ENCODE measurements around the gene OLFM1. TPM values are rescaled to one million over a fixed set of nuclear protein-coding genes. Genes with fewer than 3 reads are reported as not detected.
A peak's percentile ranks its signal among the peaks of the same experiment; 100 is the strongest.

Gene OLFM1
- total and polyA plus RNA-seq, 9 of the 15 experiments (the other 6 are each of a cell fraction or from before 2014, with no cell fraction given) = not detected

- peak; percentile 47; the same call in 1 of the 2 replicates for TF ChIP-seq DEAF1 (CRISPR knock-in tag; IDR thresholded peaks at IDR 0.05)
- TF ChIP-seq JUND (IDR thresholded peaks at IDR 0.05; ENCODE audit: borderline replicate concordance, low read depth, low read length) = 0 out of 2 replicates have a peak, but pooled peaks have one; percentile 7
- no peak for TF ChIP-seq JUND (tag; IDR thresholded peaks at IDR 0.05; ENCODE audit: borderline replicate concordance, low read depth, low read length)
- TF ChIP-seq CBFB (CRISPR knock-in tag; IDR thresholded peaks at IDR 0.05) = no peak
These were observed 1.5 kb upstream of the OLFM1 start (continued) for GRCh38 chr9:135085830-135086546.

GRCh38 chr9:135086597-135087488, 625 bp upstream of the OLFM1 start:
- Histone ChIP-seq H4K20me1 (replicated peaks; ENCODE audit: control insufficient read depth, insufficient read depth, low read length) (peaks cover 4% of the 10 kb centered on the region; the same call in 1 of the 2 replicates), H3K9ac (ENCODE audit: insufficient read depth in 1 of 2, low read depth in 2 of 2, low read length in 2 of 2) (no peak overlapping the region), H3K4me2 (ENCODE audit: insufficient read depth, low read length) (no peak overlapping the region), H2AFZ (ENCODE audit: low read depth, low read length) (no peak overlapping the region), H3K4me3 (no peak overlapping the region), H3K27me3 (ENCODE audit: control insufficient read depth in 2 of 2, insufficient read depth in 2 of 2, low read length in 2 of 2) (peaks cover 3 to 28% of the 10 kb centered on the region in 2 experiments; a peak in 3 of 5 replicates), H3K9me1 (ENCODE audit: control insufficient read depth, insufficient read depth, low read length) (no peaks in the 10 kb centered on the region), H3K9me3 (replicated peaks; ENCODE audit: control insufficient read depth, insufficient read depth, low read depth, low read length) (no peaks in the 10 kb centered on the region), H3K4me1 (replicated peaks in 1 of 2; ENCODE audit: control insufficient read depth in 2 of 2, insufficient read depth in 2 of 2, low read length in 2 of 2) (peaks cover 0 to 13% of the 10 kb centered on the region in 2 experiments; a peak in 2 of 5 replicates), H3K36me3 (ENCODE audit: control insufficient read depth, insufficient read depth, low read length) (no peaks in the 10 kb centered on the region), H3K79me2 (ENCODE audit: control insufficient read depth, insufficient read depth, low read length) (no peaks in the 10 kb centered on the region), H3K27ac (ENCODE audit: extremely low read depth, low read depth, low read length) (no peak overlapping the region)
- POLR2A ChIA-PET = interaction anchor here (0.5 kb wide), 1 partner anchor 46 kb away, joined by 3 read pairs; no protein-coding TSS in a partner anchor
- intact Hi-C loops (cut with micrococcal nuclease) = loop anchor here (2.0 kb wide), 2 partner anchors 258 to 326 kb away; no protein-coding TSS in a partner anchor
- ATAC-seq (no peak), DNase-seq (ENCODE audit: extremely low read depth in 1 of 4, low spot score in 3 of 4) (no peak), FAIRE-seq (no peak)
- TF ChIP-seq PCBP1 (IDR thresholded peaks at IDR 0.05; ENCODE audit: low read depth, low read length, poor library complexity, severe bottlenecking) = peak; percentile 26
- no peak for TF ChIP-seq ZNF121 (CRISPR knock-in tag; conservative IDR thresholded peaks at IDR 0.05)
- WGBS (ENCODE audit: insufficient coverage, low coverage, missing lambda C conversion rate) = 47% methylated on average over 23 of the region's 61 CpGs
- CTCF ChIA-PET (ENCODE audit: low intra/inter-chr PET ratio) = interaction anchor here (1.0 to 2.8 kb wide), 3 partner anchors 143 to 325 kb away, joined by 3 to 33 read pairs (median 12); no protein-coding TSS in a partner anchor
- BruUV-seq (replicated peaks) = no TSS peak
- in situ Hi-C loops (cut with MboI) = loop anchor here (5.0 kb wide), 2 partner anchors 255 to 325 kb away; no protein-coding TSS in a partner anchor

Measured in K562 (cell line).